Smooth muscle cell (in vitro differentiated cells): Measurements from ENCODE around the gene SVIL. TPM values are rescaled to one million over a fixed set of nuclear protein-coding genes. Genes with fewer than 3 reads are reported as not detected.

Experiments used
- DNase-seq: peaks from one replicate; lab custom pipeline; 2025; ENCODE audit not compliant: unreplicated experiment; lab: John Stamatoyannopoulos, UW
- H2AFZ ChIP-seq: fragments of 200-600 bp; sonication (generic); 2 replicates; pipeline ENCODE4 v1.6.0; 2016; ENCODE audit warnings: antibody characterized with exemption, low read depth, mild to moderate bottlenecking
- H3F3A ChIP-seq: fragments of 200-600 bp; sonication (generic); 2 replicates; pipeline ENCODE4 v1.6.0; 2017; ENCODE audit warnings: antibody characterized with exemption, low read depth
- H3K27ac ChIP-seq: fragments of 200-600 bp; sonication (generic); 2 replicates; pipeline ENCODE4 v1.5.1; 2016; ENCODE audit warnings: low read depth, mild to moderate bottlenecking
- H3K27me3 ChIP-seq: fragments of 200-600 bp; sonication (generic); 2 replicates; pipeline ENCODE4 v1.6.1; 2016; ENCODE audit warnings: low read depth, mild to moderate bottlenecking
- H3K36me3 ChIP-seq: fragments of 200-600 bp; sonication (generic); 2 replicates; pipeline ENCODE4 v1.5.1; 2016; ENCODE audit warnings: low read depth
- H3K4me1 ChIP-seq: fragments of 200-600 bp; sonication (generic); 2 replicates; pipeline ENCODE4 v1.5.1; 2016; ENCODE audit warnings: low read depth
- H3K4me2 ChIP-seq: fragments of 200-600 bp; sonication (generic); 2 replicates; pipeline ENCODE4 v1.6.0; 2016; ENCODE audit warnings: mild to moderate bottlenecking
- H3K4me3 ChIP-seq: fragments of 200-600 bp; sonication (generic); 2 replicates; pipeline ENCODE4 v1.5.1; 2016; ENCODE audit warnings: mild to moderate bottlenecking
- H3K79me2 ChIP-seq: fragments of 200-600 bp; sonication (generic); 2 replicates; pipeline ENCODE4 v1.6.0; 2016; ENCODE audit warnings: low read depth, mild to moderate bottlenecking
- H3K9ac ChIP-seq: fragments of 200-600 bp; sonication (generic); 2 replicates; pipeline ENCODE4 v1.6.0; 2016; ENCODE audit warnings: low read depth
- H3K9me3 ChIP-seq: fragments of 200-600 bp; sonication (generic); replicated peaks from 2 replicates; pipeline ENCODE4 v1.5.1; 2016; ENCODE audit warnings: low read depth
- H4K20me1 ChIP-seq: fragments of 200-600 bp; sonication (generic); 2 replicates; pipeline ENCODE4 v1.6.0; 2016; ENCODE audit warnings: low read depth
- WGBS: methylation state at CpG from one replicate; pipeline ENCODE4 v1.1.7; 2016; ENCODE audit warnings: low lambda C conversion rate; 5-methylcytosine and 5-hydroxymethylcytosine counted together
- polyA plus RNA-seq: library from polyadenylated mRNA; unstranded; fragments of >200 nt; fragmentation: Nextera tagmentation; extraction: Ambion mirVana; gene quantifications from 2 replicates; pipeline ENCODE4 v1.2.1, GENCODE V29; 2016
- total RNA-seq: library from RNA; depleted of rRNA; stranded (reverse); fragments of >200 nt; gene quantifications from 2 replicates; pipeline ENCODE4 v1.2.3, GENCODE V29; 2014
- TF ChIP-seq, protein P1 (sequence below): fragments of 200-600 bp; sonication (generic); IDR thresholded peaks from 2 replicates; pipeline ENCODE4 v1.5.1; 2017; ENCODE audit warnings: borderline replicate concordance, mild to moderate bottlenecking, antibody characterized with exemption; ENCODE audit not compliant: insufficient read depth, poor library complexity, severe bottlenecking

Gene SVIL
- total and polyA plus RNA-seq, 2 experiments from 2014 or later, result 32.5 to 33.0 TPM

DNA sequence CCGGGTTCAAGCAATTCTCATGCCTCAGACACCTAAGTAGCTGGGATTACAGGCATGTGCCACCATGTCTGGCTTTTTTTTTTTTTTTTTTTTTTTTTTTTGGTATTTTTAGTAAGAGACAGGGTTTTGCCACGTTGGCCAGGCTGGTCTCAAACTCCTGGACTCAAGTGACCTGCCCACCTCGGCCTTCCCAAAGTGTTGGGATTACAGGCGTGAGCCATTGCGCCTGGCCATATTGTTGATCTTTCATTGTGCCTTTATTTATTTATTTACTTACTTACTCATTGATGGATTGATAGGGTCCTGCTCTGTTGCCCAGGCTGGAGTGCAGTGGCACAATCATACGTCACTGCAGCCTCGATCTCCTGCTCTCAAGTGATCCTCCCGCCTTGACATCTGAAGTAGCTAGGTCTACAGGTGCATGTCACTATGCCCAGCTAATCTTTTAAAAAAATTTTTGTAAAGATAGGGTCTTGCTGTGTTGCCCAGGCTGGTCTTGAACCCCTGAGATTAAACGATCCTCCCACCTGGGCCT, 30.4 kb downstream of the SVIL start:
- Histone ChIP-seq H3K4me3 (no peak overlapping the region), H3F3A (peaks cover 4% of the 10 kb centered on the region), H3K9me3 (no peaks in the 10 kb centered on the region), H2AFZ (no peak overlapping the region), H3K4me2 (no peak overlapping the region), H3K4me1 (no peaks in the 10 kb centered on the region), H3K27me3 (no peaks in the 10 kb centered on the region), H3K27ac (no peak overlapping the region), H3K9ac (no peak overlapping the region), H4K20me1 (peaks cover 43% of the 10 kb centered on the region), H3K79me2 (no peaks in the 10 kb centered on the region), H3K36me3 (no peaks in the 10 kb centered on the region)
- WGBS, result 95% methylated on average over 9 of the region's 9 CpGs
- no peak for DNase-seq
- TF ChIP-seq, protein P1, sequence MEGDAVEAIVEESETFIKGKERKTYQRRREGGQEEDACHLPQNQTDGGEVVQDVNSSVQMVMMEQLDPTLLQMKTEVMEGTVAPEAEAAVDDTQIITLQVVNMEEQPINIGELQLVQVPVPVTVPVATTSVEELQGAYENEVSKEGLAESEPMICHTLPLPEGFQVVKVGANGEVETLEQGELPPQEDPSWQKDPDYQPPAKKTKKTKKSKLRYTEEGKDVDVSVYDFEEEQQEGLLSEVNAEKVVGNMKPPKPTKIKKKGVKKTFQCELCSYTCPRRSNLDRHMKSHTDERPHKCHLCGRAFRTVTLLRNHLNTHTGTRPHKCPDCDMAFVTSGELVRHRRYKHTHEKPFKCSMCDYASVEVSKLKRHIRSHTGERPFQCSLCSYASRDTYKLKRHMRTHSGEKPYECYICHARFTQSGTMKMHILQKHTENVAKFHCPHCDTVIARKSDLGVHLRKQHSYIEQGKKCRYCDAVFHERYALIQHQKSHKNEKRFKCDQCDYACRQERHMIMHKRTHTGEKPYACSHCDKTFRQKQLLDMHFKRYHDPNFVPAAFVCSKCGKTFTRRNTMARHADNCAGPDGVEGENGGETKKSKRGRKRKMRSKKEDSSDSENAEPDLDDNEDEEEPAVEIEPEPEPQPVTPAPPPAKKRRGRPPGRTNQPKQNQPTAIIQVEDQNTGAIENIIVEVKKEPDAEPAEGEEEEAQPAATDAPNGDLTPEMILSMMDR, result no peak

DNA sequence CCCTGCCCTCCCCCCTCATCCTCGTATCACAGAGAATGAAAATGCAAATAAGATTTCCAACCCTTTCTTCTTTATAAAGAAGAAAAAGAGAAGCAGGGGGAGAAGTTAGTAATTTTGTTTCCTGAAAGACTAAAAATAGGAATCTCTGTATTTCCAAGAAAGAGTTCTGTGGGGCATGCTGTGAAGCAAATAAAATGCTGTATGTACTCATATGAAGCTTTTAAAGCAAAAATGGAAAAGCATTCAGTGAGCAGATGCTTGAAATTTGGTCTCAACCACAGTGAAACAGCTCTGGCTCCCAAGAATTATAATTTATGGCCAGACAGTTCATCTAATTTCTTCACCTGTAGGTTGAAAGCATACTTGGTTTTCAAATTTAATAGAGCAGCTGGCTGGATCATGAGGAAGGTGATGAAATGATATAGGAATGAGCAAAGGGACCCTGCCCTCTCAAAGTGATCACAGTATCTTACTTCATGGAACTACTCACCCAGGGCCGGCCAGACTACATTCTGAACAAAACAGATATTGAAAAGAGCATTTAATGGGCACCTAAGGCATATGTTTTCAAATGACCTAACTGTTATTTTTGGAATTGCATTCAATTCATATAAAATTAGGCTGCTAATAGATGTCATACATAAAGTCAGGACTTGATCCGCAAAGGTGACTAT, 31.4 kb downstream of the SVIL start:
- Histone ChIP-seq H3K27ac (peak overlapping the region; percentile 22), H3K9ac (no peak overlapping the region), H3F3A (peaks cover 4% of the 10 kb centered on the region), H3K27me3 (no peaks in the 10 kb centered on the region), H3K79me2 (no peaks in the 10 kb centered on the region), H3K4me1 (no peaks in the 10 kb centered on the region), H3K9me3 (no peaks in the 10 kb centered on the region), H3K4me2 (no peak overlapping the region), H2AFZ (no peak overlapping the region), H3K4me3 (no peak overlapping the region), H4K20me1 (peaks cover 44% of the 10 kb centered on the region), H3K36me3 (no peaks in the 10 kb centered on the region)
- TF ChIP-seq, protein P1, result no peak
- DNase-seq, result no peak
- WGBS, result 77% methylated on average over 3 of the region's 3 CpGs

DNA sequence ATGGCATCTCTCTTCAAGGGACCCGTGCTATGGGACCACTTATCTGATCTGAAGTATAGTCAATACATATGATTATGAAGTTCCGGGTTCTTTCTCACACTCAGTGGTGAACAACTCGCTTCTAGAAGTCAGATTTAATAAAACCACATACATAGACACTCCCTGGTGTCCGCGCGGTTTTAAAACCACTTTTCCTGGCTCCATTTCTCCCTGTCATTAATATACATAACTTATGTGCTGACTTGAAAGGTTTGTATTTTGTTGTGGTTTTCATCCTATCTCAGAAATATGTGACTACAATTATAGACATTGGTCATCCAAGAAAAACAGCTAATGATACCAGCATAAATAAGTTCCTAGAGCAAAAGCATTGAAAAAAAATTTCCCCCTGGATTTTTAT, 34.0 kb downstream of the SVIL start:
- Histone ChIP-seq H3K27ac (peak overlapping the region; percentile 77), H3K4me3 (no peak overlapping the region), H3K9me3 (no peaks in the 10 kb centered on the region), H3K79me2 (peaks cover 7% of the 10 kb centered on the region), H3K27me3 (no peaks in the 10 kb centered on the region), H3K36me3 (no peaks in the 10 kb centered on the region), H3K9ac (no peak overlapping the region), H3F3A (peaks cover 4% of the 10 kb centered on the region), H2AFZ (no peak overlapping the region), H4K20me1 (peaks cover 44% of the 10 kb centered on the region), H3K4me1 (no peaks in the 10 kb centered on the region), H3K4me2 (peak overlapping the region; percentile 19)
- TF ChIP-seq, protein P1, result no peak
- DNase-seq, result no peak
- WGBS, result 89% methylated on average over 6 of the region's 6 CpGs

DNA sequence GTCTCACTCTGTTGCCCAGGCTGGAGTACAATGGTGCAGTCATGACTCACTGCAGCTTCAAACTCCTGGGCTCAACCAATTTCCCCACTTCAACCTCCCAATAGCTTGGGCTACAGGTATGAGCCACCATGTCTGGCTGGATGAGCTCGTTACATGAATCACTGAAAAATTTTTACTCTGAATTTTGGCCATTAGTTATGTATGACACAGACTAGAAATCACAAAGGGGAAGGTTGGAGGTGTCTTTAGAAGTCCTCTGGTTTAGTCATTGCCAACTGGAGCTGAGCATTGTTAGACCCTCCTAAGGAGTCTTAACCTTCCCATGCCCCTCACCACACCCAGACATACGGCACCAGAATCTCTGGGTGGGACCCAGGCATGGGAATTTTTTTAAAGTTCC, 34.7 kb downstream of the SVIL start:
- Histone ChIP-seq H3K4me2 (no peak overlapping the region), H3K27ac (peak overlapping the region; percentile 79), H3K4me1 (no peaks in the 10 kb centered on the region), H3K27me3 (no peaks in the 10 kb centered on the region), H4K20me1 (peaks cover 49% of the 10 kb centered on the region), H3F3A (peaks cover 4% of the 10 kb centered on the region), H3K9ac (no peak overlapping the region), H3K9me3 (no peaks in the 10 kb centered on the region), H3K36me3 (no peaks in the 10 kb centered on the region), H3K79me2 (peaks cover 9% of the 10 kb centered on the region), H2AFZ (no peak overlapping the region), H3K4me3 (no peak overlapping the region)
- TF ChIP-seq, protein P1, result no peak
- no peak for DNase-seq
- WGBS, result 67% methylated on average over 2 of the region's 2 CpGs
